Hematopoietic multipotent progenitor cell treated with erythropoietin and hydrocortisone succinate and interleukin-3 and kit ligand, for 8 days (in vitro differentiated cells): ENCODE measurements around the gene GYS1.

Source experiments
- DNase-seq: peaks from one replicate; pipeline ENCODE4 v3.0.0-alpha.2; 2015

Gene GYS1

DNA sequence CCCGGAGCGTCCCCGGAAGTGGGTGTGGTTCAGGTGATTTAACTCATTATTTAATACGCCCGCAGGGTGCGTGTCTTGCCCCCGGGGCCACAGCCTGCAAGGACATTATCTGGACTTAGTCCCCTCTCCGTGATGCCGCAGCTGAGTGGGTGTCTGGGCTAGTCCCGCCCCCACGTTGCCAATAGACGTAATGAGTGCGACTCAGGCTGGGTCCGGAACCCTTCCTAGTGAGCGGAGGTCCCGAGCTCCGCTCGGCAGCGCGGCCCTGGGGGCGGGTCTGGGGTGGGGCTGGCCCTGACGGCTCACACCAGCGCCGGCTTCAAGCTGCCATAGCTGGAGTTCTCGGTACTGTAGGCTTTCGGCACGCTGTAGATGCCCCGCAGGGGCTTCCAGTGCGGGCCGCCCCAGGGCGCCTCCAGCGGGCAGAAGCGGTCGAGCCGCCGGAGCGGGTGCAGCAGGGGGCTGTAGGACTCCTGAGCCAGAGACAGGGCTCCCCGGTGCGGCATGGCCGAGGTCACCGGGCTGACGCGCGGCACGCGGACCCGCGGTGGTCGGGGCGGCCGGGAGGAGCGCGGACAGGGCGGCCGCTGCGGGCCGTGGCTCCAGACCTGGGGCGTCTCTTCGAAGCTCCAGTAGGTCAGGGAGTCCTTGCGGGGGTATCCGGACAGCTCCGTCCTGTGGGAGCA, 24.7 kb upstream of the GYS1 start:
- peak; percentile 62 for DNase-seq

DNA sequence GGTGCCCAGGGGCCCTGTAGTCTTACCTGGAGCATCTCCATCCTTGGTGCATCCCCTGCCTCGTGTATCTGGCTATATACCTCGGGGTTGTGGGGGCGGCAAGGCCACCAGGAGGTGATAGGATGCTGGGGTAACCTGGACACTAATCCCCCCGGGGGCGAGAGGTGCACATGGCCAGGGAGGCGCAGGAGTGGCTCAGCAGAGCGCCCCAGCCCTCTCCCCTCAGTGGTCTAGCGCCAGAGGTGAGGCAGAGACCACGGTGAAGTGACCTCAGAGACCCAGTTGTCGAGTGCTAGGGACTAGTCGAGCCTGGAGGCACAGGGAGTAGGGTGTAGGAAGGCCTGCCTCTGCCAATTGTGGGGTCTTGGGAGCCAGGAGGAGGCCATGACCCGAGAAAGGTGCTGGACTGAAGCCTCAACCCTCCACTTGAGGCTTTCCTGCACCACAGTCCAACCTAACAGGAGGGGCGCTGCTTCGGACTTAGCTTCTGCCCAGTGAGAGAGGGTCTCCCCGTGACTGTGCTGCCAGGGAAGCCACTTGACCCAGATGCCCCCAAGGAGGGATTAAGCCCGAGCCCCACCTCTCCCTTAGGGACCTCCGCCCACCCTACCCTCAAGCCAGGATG, 24.0 kb upstream of the GYS1 start, which contains the start of gene LHB:
LHB (minus strand) TSS at position 51 of the 625 bp plus-strand sequence; CDS start at position 41, 10 bp downstream.
- DNase-seq, result no peak

DNA sequence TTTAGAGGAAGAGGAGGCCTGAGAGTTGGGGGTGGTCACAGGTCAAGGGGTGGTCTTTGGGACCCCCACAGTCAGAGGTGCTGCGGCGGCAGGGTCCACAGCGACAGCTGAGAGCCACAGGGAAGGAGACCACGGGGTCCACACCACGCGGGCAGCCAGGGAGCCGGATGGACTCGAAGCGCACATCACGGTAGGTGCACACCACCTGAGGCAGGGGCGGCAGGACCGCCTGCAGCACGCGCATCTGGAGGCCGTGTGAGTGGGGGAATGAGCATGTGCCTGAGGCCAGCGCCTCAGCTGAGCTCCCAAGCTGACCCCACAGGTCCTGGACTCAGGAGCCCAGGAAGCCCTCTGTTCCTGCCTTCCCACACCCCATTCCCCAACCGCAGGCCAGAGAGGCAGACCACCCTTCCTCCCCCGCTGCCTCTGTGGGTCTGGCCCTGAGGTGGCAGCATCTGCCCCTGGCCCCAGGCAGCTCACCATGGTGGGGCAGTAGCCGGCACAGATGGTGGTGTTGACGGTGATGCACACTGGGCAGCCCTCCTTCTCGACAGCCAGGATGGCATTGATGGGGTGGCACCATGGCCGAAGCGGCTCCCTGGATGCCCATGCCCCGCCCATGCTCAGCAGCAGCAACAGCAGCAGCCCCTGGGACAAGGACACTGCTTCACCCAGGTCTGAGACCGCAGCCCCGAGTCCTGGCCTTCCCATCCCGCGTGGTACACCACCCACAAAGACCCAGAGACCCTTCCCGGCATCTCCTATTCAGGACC, 23.1 kb upstream of the GYS1 start:
- no peak for DNase-seq

GRCh38 chr19:49014870-49015255, 21.8 kb upstream of the GYS1 start:
- DNase-seq, result no peak

DNA sequence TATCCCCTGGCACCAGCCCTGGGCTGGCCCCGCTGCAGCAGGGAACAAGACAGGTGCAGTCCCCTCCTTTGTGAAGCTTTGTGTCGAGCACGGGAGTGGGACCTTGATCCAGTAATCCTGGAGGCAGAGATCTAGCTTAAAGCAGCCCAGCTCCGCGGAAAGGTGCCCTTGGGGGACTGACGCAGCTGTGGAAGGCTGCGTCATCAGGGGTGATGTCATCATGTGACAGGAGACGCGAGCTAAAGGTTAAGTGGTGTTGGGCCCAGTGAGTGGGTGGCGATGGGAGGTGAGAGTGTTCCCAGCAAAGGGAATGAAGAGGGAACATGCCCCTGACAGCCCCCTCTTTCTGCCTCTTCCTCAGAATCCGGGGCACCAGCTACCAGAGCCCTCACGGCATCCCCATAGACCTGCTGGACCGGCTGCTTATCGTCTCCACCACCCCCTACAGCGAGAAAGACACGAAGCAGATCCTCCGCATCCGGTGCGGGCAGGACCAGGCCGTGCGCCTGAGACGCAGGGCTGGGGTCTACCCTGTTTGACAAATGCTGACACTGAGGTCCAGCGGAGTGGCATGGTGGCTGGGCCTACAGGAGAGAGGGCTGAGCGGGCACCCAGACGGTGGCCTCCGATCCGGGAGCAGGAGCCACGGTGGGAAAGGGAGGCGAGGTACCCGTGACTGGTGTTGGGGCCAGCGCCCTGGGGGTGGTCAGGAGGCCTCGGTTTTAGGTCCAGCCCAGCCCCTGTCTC, 21.2 kb upstream of the GYS1 start:
- no peak for DNase-seq

- no peak for DNase-seq
These were observed 18.1 kb upstream of the GYS1 start for GRCh38 chr19:49011194-49011593.

DNA sequence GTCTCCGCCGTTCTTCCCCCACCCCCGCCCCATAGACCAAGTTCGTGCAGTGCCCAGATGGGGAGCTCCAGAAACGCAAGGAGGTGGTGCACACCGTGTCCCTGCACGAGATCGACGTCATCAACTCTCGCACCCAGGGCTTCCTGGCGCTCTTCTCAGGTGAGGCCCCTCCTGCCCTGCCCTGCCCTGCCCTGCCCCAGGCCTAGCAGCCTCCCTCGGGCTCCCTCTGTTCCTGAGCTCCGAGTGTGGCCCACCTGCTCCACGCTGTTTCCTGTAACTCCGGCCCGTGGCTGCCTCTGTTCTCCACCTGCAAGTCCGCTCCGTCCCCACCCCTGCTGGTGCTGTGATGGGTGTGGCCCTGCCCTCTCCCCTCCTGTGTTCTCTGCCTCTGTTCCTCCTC, 17.3 kb upstream of the GYS1 start:
- no peak for DNase-seq

- no peak for DNase-seq
These were observed 16.7 kb upstream of the GYS1 start for GRCh38 chr19:49009828-49010227.

DNA sequence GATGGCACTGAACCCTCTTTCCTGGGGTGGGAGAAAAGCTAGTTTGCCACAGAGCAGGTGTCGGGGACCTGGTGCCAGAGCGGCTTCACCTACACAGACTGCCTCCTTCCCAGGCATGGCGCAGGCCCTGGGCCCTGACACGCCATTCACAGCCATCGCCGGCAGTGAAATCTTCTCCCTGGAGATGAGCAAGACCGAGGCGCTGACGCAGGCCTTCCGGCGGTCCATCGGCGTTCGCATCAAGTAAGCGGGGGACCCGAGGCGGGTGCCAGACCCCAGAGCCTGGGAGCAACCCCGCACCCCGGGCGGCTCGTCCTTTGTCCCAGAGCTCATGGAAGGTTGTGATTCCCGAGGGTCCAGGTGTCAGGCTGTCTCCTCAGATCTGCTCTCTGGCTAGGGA, 13.8 kb upstream of the GYS1 start:
- DNase-seq, result no peak

DNA sequence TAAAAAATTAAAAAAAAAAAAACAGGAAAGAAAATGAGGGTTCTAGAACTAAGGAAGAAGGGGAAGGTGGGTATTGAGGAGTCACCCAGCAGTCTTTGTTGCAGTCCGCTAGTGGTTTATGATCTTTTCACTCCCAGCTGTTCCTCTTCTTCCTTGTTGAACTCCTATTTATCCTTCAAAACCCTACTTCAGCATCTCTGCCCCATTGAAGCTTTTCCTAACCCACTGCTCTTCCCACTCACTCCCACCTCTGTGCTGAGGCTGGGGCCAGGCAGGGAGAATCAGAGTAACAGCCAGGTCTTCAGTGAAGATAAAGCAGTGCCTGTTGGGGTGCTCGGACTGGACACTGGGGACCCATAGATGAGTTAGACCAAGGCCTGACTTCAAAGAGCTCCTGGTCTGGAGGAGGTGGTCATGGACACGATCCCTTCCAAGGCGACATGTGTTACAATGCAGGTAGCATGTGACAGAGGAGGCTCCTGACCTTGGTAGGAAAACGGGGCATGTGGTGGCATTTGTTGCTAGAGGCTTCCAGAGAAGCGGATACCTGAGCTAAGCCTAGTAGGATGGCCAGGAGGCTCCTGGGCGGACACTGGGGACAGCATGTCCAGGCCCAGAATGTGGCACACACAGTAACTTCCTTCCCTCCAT, 12.0 kb upstream of the GYS1 start:
- no peak for DNase-seq

GRCh38 chr19:49004133-49004532, 11.0 kb upstream of the GYS1 start:
- DNase-seq, result no peak

GRCh38 chr19:48999481-49000325, 6.6 kb upstream of the GYS1 start:
- DNase-seq, result peak; percentile 73

DNA sequence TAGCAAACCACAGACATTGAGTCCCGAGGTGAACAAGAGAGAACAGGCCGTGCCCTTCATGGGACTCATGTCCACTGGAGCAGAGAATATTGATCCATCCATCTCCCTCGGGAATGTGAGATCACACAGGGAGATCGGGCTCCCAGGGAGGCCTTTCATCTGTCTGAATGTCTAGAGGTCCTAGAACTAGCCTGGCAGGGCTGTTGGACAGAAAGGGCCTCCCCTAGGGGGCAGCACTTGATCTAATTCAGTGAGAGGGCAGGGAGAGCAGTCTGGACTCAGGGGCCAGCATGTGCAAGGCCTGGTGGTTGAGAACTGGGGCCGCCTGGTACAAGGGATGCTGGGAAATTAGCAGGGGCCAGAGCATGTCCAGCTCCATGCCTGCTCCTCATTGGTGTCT, 4.9 kb upstream of the GYS1 start:
- peak; percentile 81 for DNase-seq

DNA sequence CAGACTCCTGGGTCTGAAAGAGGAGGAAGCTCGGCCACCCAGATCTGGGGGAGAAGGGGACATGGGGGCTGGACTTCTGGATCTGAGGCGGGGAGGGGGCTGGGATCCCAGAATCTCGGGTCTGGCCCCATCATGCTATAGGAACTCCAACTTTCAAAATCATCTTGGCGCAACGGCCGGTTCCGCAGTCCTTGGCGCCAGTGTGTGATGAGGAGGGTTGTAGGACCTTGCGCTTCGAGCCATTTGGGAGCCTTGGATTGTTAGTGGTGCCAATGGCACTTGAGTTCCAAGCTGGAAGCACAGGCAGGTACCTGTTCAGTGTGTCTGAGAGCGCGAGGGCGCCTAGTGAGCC, 902 bp upstream of the GYS1 start:
- peak; percentile 24 for DNase-seq

DNA sequence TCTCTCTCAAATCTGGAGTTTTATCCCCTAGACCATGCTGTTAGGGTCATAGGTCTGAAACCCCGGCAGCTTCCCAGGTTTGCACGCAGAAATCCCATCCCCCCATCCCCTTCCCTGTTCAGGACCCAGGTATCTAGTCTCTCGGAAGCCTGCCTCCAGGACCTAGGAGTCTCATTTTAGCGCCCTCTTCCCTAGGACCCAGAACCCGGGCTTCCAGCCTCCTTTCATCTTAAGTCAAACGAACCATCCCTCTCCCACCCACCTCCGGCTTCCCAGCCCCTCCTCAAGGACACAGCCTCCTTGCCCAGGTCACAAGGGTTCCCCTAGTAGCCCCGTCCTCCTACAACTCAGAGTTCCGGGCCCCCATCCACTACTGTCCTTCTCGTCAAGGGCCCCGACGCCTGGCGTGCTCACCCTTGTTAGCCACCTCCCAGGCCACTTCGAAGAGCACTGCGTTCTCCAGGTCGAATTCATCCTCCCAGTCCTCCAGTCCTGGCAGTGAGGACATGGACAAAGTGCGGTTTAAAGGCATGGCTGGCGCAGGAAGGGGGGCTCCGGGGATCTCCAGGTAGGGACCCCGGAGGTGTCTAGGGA, 431 bp downstream of the GYS1 start:
- no peak for DNase-seq

DNA sequence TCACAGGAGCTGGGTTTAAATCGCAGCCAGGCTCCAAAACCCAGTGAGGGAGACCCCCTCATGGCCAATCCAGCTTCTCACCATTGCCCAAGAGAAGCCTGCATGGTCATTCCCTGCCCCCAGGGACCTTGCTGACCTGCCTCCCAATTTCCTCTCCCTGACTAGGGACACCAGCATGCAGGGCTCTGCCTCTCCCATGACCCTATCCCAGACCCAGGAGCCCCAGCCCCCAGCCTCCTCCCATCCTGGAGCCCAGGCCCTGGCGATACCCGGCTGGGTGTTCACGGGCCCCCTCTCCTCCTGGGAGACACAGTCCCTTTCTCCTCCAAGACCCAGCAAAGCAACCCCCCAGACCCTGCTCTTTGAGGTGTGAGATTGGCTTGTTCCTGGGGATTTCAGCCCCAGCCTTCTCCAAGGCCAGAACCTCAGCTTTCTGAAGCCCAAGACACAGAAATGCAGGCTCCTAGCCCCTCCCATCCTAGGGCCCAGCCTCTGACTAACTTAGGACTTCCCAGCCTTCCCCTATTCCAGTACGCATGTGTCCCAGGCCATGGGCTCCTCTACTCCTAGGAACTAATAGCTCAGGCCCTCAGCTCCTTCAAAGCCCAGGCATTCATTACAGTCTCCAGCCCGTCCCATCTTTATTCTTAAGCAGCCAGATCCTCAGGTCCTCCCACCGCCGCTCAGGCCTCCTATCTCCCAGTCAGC, 1.1 kb downstream of the GYS1 start:
- peak; percentile 45 for DNase-seq

GRCh38 chr19:48991011-48991609, 2.0 kb downstream of the GYS1 start:
- no peak for DNase-seq

- DNase-seq, result no peak
These were observed 2.7 kb downstream of the GYS1 start for GRCh38 chr19:48990400-48990799.

DNA sequence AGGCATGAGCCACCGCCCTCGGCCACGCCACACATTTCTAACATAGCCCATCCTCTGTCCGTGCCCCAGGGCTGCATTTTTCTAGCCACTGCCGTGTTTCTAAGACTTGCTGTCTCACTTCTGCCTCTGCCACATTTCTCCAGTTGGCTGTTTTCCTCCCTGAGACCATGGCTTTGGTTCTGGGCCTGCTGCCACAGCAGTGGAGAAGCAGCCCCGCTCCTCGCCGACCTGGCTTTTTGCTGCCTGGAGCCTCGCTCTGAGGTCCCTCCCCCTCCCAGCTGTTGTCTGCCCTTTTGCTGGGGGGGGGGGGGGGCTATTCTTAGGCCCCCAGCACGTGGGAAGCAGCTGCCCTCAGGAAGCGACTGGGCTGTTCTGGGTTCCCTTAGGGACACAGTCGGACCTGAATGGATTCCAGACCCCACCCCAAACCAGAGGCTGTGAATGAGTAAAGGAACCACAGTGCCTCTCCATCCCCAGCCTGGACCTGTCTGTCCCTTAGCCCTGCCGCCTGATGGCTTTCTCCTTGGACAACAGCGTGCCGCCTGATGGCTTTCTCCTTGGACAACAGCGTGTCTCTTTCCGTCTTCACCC, 3.3 kb downstream of the GYS1 start:
- DNase-seq, result no peak

- no peak for DNase-seq
These were observed 4.2 kb downstream of the GYS1 start for GRCh38 chr19:48988860-48989259.
